Measurements from ENCODE around the gene SCT.

DNA sequence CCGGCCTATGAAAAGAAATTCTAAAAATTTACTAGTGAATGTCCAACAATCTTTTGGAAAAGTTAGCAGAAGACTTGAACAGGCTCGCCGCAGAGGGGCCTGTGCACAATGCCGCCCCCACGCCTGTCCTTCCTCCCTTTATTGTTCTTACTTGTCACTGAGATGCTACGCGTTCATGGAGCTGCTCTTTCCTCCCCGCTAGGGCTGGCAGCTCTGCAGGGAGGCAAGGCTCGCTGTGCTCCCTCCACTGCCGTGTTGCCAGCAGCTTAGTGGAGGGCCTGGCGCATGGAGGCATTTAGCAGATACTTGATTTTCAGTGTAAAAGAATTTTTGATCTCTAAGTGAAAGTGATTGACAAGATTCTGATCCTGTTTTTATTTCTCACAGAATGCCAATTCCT is 36.0 kb downstream of the SCT start:
- TF ChIP-seq, protein P1, sequence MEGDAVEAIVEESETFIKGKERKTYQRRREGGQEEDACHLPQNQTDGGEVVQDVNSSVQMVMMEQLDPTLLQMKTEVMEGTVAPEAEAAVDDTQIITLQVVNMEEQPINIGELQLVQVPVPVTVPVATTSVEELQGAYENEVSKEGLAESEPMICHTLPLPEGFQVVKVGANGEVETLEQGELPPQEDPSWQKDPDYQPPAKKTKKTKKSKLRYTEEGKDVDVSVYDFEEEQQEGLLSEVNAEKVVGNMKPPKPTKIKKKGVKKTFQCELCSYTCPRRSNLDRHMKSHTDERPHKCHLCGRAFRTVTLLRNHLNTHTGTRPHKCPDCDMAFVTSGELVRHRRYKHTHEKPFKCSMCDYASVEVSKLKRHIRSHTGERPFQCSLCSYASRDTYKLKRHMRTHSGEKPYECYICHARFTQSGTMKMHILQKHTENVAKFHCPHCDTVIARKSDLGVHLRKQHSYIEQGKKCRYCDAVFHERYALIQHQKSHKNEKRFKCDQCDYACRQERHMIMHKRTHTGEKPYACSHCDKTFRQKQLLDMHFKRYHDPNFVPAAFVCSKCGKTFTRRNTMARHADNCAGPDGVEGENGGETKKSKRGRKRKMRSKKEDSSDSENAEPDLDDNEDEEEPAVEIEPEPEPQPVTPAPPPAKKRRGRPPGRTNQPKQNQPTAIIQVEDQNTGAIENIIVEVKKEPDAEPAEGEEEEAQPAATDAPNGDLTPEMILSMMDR (IDR thresholded peaks at IDR 0.05): no peak
- no peak for TF ChIP-seq POLR2A (IDR thresholded peaks at IDR 0.05)
